ENCODE measurements around the gene VRK1.

DNA sequence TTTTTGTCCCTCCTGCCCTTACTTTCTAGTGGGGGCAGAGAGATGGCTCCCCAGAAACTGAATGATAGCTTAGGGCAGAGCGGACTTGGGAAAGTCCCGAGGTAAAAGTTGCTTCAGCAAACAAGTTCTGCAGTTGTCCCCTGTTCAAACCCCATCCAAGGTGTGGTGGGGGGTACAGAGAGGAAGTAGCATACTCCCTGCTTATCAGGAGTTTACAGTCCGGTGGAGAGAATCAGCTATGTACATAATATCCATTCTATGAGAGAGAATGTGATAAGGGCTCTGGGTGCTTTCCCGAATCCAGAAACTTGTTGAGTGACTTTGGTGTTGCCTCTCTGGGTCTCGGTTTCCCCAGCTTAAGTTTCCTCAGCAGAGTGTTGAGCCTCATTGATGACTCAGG lies 40.4 kb upstream of the VRK1 start:
- TF ChIP-seq JUN (CRISPR knock-in tag; IDR thresholded peaks at IDR 0.05) (no peak), GABPB1 (CRISPR knock-in tag; IDR thresholded peaks at IDR 0.05) (no peak), ZNF263 (CRISPR knock-in tag; IDR thresholded peaks at IDR 0.05; ENCODE audit: low read depth) (no peak), TCF7 (CRISPR knock-in tag; IDR thresholded peaks at IDR 0.05; ENCODE audit: low read depth) (no peak), ZBTB21 (CRISPR knock-in tag; IDR thresholded peaks at IDR 0.05; ENCODE audit: borderline replicate concordance) (no peak)
- TF ChIP-seq, protein P1, sequence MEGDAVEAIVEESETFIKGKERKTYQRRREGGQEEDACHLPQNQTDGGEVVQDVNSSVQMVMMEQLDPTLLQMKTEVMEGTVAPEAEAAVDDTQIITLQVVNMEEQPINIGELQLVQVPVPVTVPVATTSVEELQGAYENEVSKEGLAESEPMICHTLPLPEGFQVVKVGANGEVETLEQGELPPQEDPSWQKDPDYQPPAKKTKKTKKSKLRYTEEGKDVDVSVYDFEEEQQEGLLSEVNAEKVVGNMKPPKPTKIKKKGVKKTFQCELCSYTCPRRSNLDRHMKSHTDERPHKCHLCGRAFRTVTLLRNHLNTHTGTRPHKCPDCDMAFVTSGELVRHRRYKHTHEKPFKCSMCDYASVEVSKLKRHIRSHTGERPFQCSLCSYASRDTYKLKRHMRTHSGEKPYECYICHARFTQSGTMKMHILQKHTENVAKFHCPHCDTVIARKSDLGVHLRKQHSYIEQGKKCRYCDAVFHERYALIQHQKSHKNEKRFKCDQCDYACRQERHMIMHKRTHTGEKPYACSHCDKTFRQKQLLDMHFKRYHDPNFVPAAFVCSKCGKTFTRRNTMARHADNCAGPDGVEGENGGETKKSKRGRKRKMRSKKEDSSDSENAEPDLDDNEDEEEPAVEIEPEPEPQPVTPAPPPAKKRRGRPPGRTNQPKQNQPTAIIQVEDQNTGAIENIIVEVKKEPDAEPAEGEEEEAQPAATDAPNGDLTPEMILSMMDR (IDR thresholded peaks at IDR 0.05) = no peak
- TF ChIP-seq, protein P2, sequence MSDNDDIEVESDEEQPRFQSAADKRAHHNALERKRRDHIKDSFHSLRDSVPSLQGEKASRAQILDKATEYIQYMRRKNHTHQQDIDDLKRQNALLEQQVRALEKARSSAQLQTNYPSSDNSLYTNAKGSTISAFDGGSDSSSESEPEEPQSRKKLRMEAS (CRISPR knock-in tag; IDR thresholded peaks at IDR 0.05) = no peak
- TF ChIP-seq, protein P3, sequence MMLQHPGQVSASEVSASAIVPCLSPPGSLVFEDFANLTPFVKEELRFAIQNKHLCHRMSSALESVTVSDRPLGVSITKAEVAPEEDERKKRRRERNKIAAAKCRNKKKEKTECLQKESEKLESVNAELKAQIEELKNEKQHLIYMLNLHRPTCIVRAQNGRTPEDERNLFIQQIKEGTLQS (CRISPR knock-in tag; conservative IDR thresholded peaks at IDR 0.05) = no peak
- TF ChIP-seq, protein P4, sequence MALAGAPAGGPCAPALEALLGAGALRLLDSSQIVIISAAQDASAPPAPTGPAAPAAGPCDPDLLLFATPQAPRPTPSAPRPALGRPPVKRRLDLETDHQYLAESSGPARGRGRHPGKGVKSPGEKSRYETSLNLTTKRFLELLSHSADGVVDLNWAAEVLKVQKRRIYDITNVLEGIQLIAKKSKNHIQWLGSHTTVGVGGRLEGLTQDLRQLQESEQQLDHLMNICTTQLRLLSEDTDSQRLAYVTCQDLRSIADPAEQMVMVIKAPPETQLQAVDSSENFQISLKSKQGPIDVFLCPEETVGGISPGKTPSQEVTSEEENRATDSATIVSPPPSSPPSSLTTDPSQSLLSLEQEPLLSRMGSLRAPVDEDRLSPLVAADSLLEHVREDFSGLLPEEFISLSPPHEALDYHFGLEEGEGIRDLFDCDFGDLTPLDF (CRISPR knock-in tag; IDR thresholded peaks at IDR 0.05) = no peak
- TF ChIP-seq, protein P5, sequence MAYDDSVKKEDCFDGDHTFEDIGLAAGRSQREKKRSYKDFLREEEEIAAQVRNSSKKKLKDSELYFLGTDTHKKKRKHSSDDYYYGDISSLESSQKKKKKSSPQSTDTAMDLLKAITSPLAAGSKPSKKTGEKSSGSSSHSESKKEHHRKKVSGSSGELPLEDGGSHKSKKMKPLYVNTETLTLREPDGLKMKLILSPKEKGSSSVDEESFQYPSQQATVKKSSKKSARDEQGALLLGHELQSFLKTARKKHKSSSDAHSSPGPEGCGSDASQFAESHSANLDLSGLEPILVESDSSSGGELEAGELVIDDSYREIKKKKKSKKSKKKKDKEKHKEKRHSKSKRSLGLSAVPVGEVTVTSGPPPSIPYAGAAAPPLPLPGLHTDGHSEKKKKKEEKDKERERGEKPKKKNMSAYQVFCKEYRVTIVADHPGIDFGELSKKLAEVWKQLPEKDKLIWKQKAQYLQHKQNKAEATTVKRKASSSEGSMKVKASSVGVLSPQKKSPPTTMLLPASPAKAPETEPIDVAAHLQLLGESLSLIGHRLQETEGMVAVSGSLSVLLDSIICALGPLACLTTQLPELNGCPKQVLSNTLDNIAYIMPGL (CRISPR knock-in tag; IDR thresholded peaks at IDR 0.05) = no peak

All from WTC11 (cell line).